T-cell (primary cell): ENCODE data around the gene KIF19. TPM values are rescaled to one million over a fixed set of nuclear protein-coding genes. Genes with fewer than 3 reads are reported as not detected.

Source experiments
- ATAC-seq, 4 experiments: fragments of 200-7000 bp in 3 of 4; fragments of 150-1000 bp in 1 of 4; cut with Tn5 transposase; replicated peaks in 1 of 4; 1 replicate in 3 of 4; 2 replicates in 1 of 4; pipeline ENCODE4 v1.10.0; 2021; ENCODE audit warnings: moderate library complexity in 3 of 4, mild to moderate bottlenecking in 2 of 4, moderate number of reproducible peaks in 1 of 4
- CTCF ChIA-PET, 2 donors: fragments of 300-600 bp; sonication (Branson Sonifier 250); formaldehyde crosslinking; loops; one replicate each; lab custom pipeline; 2022; ENCODE audit warnings: antibody characterized with exemption in 2 of 2; lab: Charles Lee
- POLR2A ChIA-PET, 2 donors: fragments of 300-600 bp; sonication (Branson Sonifier 250); formaldehyde crosslinking; loops; one replicate each; lab custom pipeline; 2022; ENCODE audit warnings: antibody characterized with exemption in 2 of 2; lab: Charles Lee
- DNase-seq, 35 experiments: peaks; one replicate each; pipeline versions ENCODE4 v3.0.0 to v3.0.0-alpha.2; 2013 to 2023
- H3K27ac ChIP-seq: one replicate; pipeline ENCODE4 v1.5.1; 2013; ENCODE audit warnings: low read length
- H3K27me3 ChIP-seq, 2 experiments: replicated peaks in 1 of 2; 1 replicate in 1 of 2; 2 replicates in 1 of 2; pipeline versions ENCODE4 v1.6.1 to v1.7.0; 2013; ENCODE audit warnings: low read length in 1 of 2, mixed read lengths in 1 of 2; ENCODE audit not compliant: control insufficient read depth in 2 of 2, insufficient read depth in 2 of 2; ENCODE audit errors: extremely low read depth in 1 of 2
- H3K36me3 ChIP-seq, 2 donors: 1 replicate in 1 of 2; 2 replicates in 1 of 2; pipeline versions ENCODE4 v1.6.1 to v1.7.0; 2013; ENCODE audit warnings: low read length in 1 of 2; ENCODE audit not compliant: control insufficient read depth in 2 of 2, insufficient read depth in 1 of 2; ENCODE audit errors: extremely low read depth in 1 of 2
- H3K4me1 ChIP-seq, 2 experiments: 1 replicate in 1 of 2; 2 replicates in 1 of 2; pipeline versions ENCODE4 v1.6.1 to v1.7.0; 2013; ENCODE audit warnings: low read length in 2 of 2, mixed read lengths in 1 of 2; ENCODE audit not compliant: insufficient read depth in 2 of 2, control insufficient read depth in 1 of 2; ENCODE audit errors: extremely low read depth in 1 of 2
- H3K4me3 ChIP-seq, 2 donors: 1 replicate in 1 of 2; 2 replicates in 1 of 2; pipeline versions ENCODE4 v1.5.1 to v1.7.0; 2013; ENCODE audit warnings: mild to moderate bottlenecking in 2 of 2, low read length in 1 of 2, moderate library complexity in 1 of 2; ENCODE audit not compliant: control insufficient read depth in 1 of 2; ENCODE audit errors: extremely low read depth in 1 of 2
- H3K9me3 ChIP-seq: 2 replicates; pipeline ENCODE4 v1.7.0; 2013
- H3K27ac Mint-ChIP-seq, 2 donors: one replicate each; pipeline ENCODE4 v1.8.0; 2020 to 2021; ENCODE audit warnings: mild to moderate bottlenecking in 2 of 2, mixed read lengths in 2 of 2
- H3K27me3 Mint-ChIP-seq, 2 donors: one replicate each; pipeline ENCODE4 v1.8.0; 2021 to 2022; ENCODE audit warnings: mixed read lengths in 2 of 2
- H3K36me3 Mint-ChIP-seq: one replicate; pipeline ENCODE4 v1.8.0; 2021; ENCODE audit warnings: mixed read lengths
- H3K4me1 Mint-ChIP-seq, 3 donors: one replicate each; pipeline ENCODE4 v1.8.0; 2020 to 2022; ENCODE audit warnings: mixed read lengths in 3 of 3, mild to moderate bottlenecking in 1 of 3
- H3K4me3 Mint-ChIP-seq, 3 donors: one replicate each; pipeline ENCODE4 v1.8.0; 2020 to 2022; ENCODE audit warnings: mild to moderate bottlenecking in 3 of 3, mixed read lengths in 3 of 3, moderate library complexity in 3 of 3
- H3K9me3 Mint-ChIP-seq, 3 donors: one replicate each; pipeline ENCODE4 v1.8.0; 2020 to 2022; ENCODE audit warnings: mixed read lengths in 3 of 3
- WGBS: methylation state at CpG from one replicate; pipeline ENCODE4 v1.1.5; 2013; ENCODE audit warnings: missing lambda C conversion rate; ENCODE audit not compliant: insufficient coverage; 5-methylcytosine and 5-hydroxymethylcytosine counted together
- total RNA-seq, 35 experiments: library from RNA in 6 of 35; stranded (reverse) in 6 of 35; fragments of 120-200 nt in 1 of 35; gene quantifications; one replicate each; pipeline versions ENCODE4 v1.2.1 to v1.2.4 and lab custom pipeline; 2013 to 2026

KIF19 gene
- total RNA-seq, 5 donors from 2014 or later (not counting 1 experiment from before 2014, with no cell fraction given), result 0.20 to 2.0 (median 0.53) TPM

DNA sequence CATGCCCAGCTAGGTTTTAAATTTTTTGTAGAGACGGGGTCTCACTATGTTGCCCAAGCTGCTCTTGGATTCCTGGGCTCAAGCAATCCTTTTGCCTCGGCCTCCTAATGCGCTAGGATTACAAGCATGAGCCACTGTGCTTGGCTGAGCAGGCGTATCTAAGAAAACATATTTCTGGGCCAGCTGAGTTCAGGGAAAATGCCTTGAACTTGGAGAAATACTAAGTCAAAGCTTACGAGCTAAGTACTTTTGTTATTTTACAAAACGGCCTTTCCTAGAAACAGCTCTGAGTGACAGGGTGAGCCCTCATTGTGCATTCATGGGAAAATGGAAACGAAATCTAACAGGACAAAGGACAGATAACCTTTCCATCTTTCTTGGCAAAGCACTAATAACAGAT lies 27.2 kb upstream of the KIF19 start:
- H3K4me3 ChIP-seq, result no peak overlapping the region
- no peak for DNase-seq
- no peaks in the 10 kb centered on the region for H3K36me3 ChIP-seq
- H3K4me1 ChIP-seq, result peaks cover 0 to 15% of the 10 kb centered on the region in 2 experiments
- H3K9me3 ChIP-seq, result no peaks in the 10 kb centered on the region
- peaks cover 0 to 8% of the 10 kb centered on the region in 2 experiments for H3K27me3 ChIP-seq
- Mint-ChIP-seq H3K9me3 (no peaks in the 10 kb centered on the region), H3K4me3 (no peak overlapping the region), H3K27me3 (peaks cover 2 to 4% of the 10 kb centered on the region in 2 donors), H3K4me1 (peaks cover 7 to 24% (median 16%) of the 10 kb centered on the region in 3 donors), H3K36me3 (no peaks in the 10 kb centered on the region), H3K27ac (no peak overlapping the region)
- CTCF ChIA-PET, result interaction anchor here in 1 of 2 donors (0.5 to 1.0 kb wide), 2 partner anchors 14 to 472 kb away, joined by 3 read pairs; no protein-coding TSS in a partner anchor
- 97% methylated on average over 5 of the region's 7 CpGs for WGBS
- ATAC-seq, result no peak
- H3K27ac ChIP-seq, result no peak overlapping the region
- POLR2A ChIA-PET, result interaction anchor here in 1 of 2 donors (0.6 kb wide), 1 partner anchor 96 kb away, joined by 3 read pairs; no protein-coding TSS in a partner anchor

DNA sequence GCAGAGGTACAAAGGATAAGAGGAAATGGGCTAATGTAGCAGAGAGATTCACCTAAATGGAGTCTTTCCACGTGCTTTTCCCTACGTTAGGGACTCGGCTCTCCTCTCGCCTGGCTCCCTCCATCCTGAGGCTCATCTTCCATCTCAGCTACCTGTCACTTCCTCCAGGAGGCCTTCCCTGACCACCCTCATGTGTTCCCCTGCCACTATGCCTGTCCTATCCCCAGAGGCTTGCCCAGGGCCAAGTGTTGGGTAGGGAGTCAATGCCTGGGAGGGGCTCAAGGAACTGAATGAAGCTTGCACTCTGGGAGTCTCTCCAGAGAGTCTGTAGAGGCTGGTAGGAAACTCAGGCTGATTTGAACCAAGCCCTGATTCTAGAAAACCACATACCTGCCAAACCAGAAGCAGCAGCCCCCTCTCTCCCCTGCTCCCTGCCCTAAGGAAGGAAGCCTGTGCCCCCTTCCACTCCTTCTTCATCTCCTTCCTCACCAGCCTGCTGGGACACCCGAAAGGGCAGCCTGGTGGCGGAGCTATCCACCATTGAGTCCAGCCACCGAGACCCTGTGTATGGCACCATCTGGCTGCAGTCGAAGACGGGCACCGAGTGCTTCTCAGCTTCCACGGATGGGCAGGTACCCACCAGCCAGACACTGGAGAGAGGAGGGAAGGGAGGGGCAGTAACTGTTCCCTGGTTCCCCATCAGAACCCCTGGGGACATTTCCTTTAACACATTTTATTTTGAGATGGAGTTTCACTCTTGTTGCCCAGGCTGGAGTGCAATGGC lies 26.6 kb upstream of the KIF19 start:
- ChIA-PET POLR2A (interaction anchor here in 1 of 2 donors (0.6 kb wide), 1 partner anchor 96 kb away, joined by 3 read pairs; no protein-coding TSS in a partner anchor), CTCF (interaction anchor here in 1 of 2 donors (0.5 to 1.0 kb wide), 3 partner anchors 15 to 606 kb away, joined by 3 to 5 read pairs (median 3); no protein-coding TSS in a partner anchor)
- no peak for DNase-seq
- no peaks in the 10 kb centered on the region for H3K36me3 ChIP-seq
- Mint-ChIP-seq H3K27ac (no peak overlapping the region), H3K9me3 (no peaks in the 10 kb centered on the region), H3K4me3 (no peak overlapping the region), H3K36me3 (no peaks in the 10 kb centered on the region), H3K4me1 (peaks cover 7 to 24% (median 16%) of the 10 kb centered on the region in 3 donors), H3K27me3 (peaks cover 2 to 4% of the 10 kb centered on the region in 2 donors)
- H3K27me3 ChIP-seq, result peaks cover 0 to 6% of the 10 kb centered on the region in 2 experiments
- H3K4me1 ChIP-seq, result peaks cover 0 to 15% of the 10 kb centered on the region in 2 experiments
- H3K4me3 ChIP-seq, result no peak overlapping the region
- WGBS, result no CpG with 5 or more reads among the region's 11 CpGs
- no peaks in the 10 kb centered on the region for H3K9me3 ChIP-seq
- no peak overlapping the region for H3K27ac ChIP-seq
- ATAC-seq, result no peak

DNA sequence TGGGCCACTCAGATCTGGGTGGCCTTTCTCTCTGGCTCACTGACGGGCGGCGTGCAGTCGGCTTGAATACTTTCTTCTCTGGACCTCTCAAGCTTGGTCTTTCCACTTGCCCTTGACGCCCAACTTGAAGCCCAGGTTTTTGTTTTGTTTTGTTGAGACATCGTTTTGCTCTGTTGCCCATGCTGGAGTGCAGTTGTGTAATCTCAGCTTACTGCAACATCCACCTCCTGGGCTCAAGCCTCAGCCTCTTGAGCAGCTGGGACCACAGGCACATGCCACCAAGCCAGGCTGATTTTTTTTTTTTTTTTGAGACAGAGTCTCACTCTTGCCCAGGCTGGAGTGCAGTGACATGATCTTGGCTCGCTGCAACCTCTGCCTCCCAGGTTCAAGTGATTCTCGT lies 22.7 kb upstream of the KIF19 start:
- H3K27me3 ChIP-seq, result peaks cover 0 to 17% of the 10 kb centered on the region in 2 experiments
- ChIA-PET POLR2A (no interaction called here), CTCF (interaction anchor here in 1 of 2 donors (0.7 kb wide), 2 partner anchors 34 to 1477 kb away, joined by 4 to 5 read pairs; no protein-coding TSS in a partner anchor)
- peaks cover 7 to 14% (median 11%) of the 10 kb centered on the region in 3 donors for H3K4me1 Mint-ChIP-seq
- no peak for DNase-seq
- peaks cover 2 to 4% of the 10 kb centered on the region in 2 donors for H3K27me3 Mint-ChIP-seq
- no peak overlapping the region for H3K4me3 Mint-ChIP-seq
- no peak overlapping the region for H3K27ac ChIP-seq
- no peak overlapping the region for H3K27ac Mint-ChIP-seq
- no peak for ATAC-seq
- H3K4me1 ChIP-seq, result peaks cover 0 to 10% of the 10 kb centered on the region in 2 experiments
- H3K36me3 Mint-ChIP-seq, result no peaks in the 10 kb centered on the region
- no peaks in the 10 kb centered on the region for H3K9me3 ChIP-seq
- WGBS, result 95% methylated on average over 6 of the region's 8 CpGs
- H3K9me3 Mint-ChIP-seq, result no peaks in the 10 kb centered on the region
- no peak overlapping the region for H3K4me3 ChIP-seq
- no peaks in the 10 kb centered on the region for H3K36me3 ChIP-seq

DNA sequence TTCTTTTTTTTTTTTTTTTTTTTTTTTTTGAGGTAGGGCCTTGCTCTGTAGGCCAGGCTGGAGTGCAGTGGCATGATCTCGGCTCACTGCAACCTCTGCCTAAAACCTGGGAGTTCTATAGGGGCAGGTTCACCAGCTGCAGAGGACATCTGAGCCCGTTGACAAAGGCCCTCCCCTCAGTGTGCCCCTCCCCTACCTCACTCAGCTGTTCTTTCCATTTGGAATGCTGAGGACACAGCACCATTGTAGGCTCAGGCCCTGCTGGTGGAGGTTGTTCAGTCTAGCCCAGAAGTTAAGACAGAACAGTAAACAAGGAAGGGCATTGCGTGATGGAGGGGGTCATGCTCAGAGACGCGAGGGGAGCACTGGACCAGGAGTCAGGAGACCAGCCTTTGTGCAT lies 21.8 kb upstream of the KIF19 start:
- Histone ChIP-seq H3K9me3 (no peaks in the 10 kb centered on the region), H3K4me1 (peaks cover 0 to 10% of the 10 kb centered on the region in 2 experiments), H3K27ac (no peak overlapping the region), H3K4me3 (no peak overlapping the region), H3K36me3 (no peaks in the 10 kb centered on the region), H3K27me3 (peaks cover 0 to 21% of the 10 kb centered on the region in 2 experiments)
- ATAC-seq, result no peak
- DNase-seq, result no peak
- ChIA-PET POLR2A (no interaction called here), CTCF (interaction anchor here in 1 of 2 donors (0.7 kb wide), 2 partner anchors 33 to 1476 kb away, joined by 4 to 5 read pairs; no protein-coding TSS in a partner anchor)
- H3K27me3 Mint-ChIP-seq, result peaks cover 1 to 4% of the 10 kb centered on the region in 2 donors
- no CpG with 5 or more reads among the region's 5 CpGs for WGBS
- no peak overlapping the region for H3K27ac Mint-ChIP-seq
- no peaks in the 10 kb centered on the region for H3K36me3 Mint-ChIP-seq
- peaks cover 7 to 14% (median 11%) of the 10 kb centered on the region in 3 donors for H3K4me1 Mint-ChIP-seq
- H3K9me3 Mint-ChIP-seq, result no peaks in the 10 kb centered on the region
- H3K4me3 Mint-ChIP-seq, result no peak overlapping the region

DNA sequence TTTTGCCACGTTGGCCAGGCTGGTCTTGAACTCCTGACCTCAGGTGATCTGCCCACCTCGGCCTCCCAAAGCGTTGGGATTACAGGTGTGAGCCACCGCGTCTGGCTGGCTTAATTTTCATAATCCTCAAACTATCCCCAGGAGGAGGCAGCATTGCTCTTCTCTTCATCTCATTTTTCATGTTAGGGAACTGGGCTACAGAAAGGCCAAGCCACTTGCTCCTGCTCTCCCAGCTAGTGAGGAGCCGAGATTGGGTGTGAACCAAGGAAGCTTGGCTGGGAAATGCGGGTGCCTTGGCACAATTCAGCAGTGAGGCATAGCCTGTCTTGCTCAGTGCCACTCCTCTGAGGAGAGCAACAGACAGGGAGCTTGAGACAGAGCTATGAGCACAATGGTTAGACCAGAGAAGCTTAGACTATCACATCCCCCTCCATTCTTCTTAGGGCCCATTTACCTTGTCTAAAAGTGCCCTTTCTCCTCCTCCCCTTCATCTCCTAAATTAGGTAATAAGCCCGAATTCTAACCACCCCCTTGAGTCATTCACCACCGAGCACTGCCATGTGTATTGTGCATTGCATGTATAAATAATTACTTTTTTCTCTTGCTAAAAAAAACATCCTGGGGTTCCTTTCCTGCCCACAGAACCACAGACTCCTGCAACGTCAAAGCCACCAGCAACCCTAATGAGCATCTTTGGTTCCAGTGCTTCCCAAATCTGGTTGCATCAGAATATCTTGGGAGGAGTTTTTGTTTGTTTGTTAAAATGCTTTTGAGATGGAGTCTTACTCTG lies 20.0 kb upstream of the KIF19 start:
- peaks cover 0 to 7% of the 10 kb centered on the region in 2 experiments for H3K4me1 ChIP-seq
- peak in 1 of 35 experiments; percentile 22 for DNase-seq
- H3K4me3 ChIP-seq, result no peak overlapping the region
- POLR2A ChIA-PET, result no interaction called here
- Mint-ChIP-seq H3K36me3 (no peaks in the 10 kb centered on the region), H3K4me3 (no peak overlapping the region), H3K27me3 (no peaks in the 10 kb centered on the region), H3K4me1 (peaks cover 5 to 13% (median 10%) of the 10 kb centered on the region in 3 donors), H3K9me3 (no peaks in the 10 kb centered on the region), H3K27ac (no peak overlapping the region)
- H3K36me3 ChIP-seq, result no peaks in the 10 kb centered on the region
- H3K27me3 ChIP-seq, result peaks cover 0 to 19% of the 10 kb centered on the region in 2 experiments
- ATAC-seq, result peak in 2 of 4 experiments; percentile 33 to 56
- H3K27ac ChIP-seq, result no peak overlapping the region
- CTCF ChIA-PET, result no interaction called here
- WGBS, result 91% methylated on average over 4 of the region's 10 CpGs
- H3K9me3 ChIP-seq, result no peaks in the 10 kb centered on the region
